Activated CD4-positive, alpha-beta memory T cell treated with anti-CD3 and anti-CD28 coated beads for 36 hours (primary cell): ENCODE results near the gene CASQ1. TPM values are rescaled to one million over a fixed set of nuclear protein-coding genes. Genes with fewer than 3 reads are reported as not detected.

Experiments
- CTCF ChIA-PET: fragments of 350-600 bp; sonication (Branson Sonifier 250); formaldehyde crosslinking; loops from one replicate; lab custom pipeline; 2021; ENCODE audit warnings: antibody characterized with exemption, inconsistent platforms; lab: Charles Lee
- POLR2A ChIA-PET: fragments of 350-600 bp; sonication (Branson Sonifier 250); formaldehyde crosslinking; loops from one replicate; lab custom pipeline; 2021; ENCODE audit warnings: antibody characterized with exemption; lab: Charles Lee
- DNase-seq: peaks from one replicate; pipeline ENCODE4 v3.0.0-alpha.2; 2020
- H3K27ac Mint-ChIP-seq: one replicate; pipeline ENCODE4 v1.8.0; 2021; ENCODE audit warnings: mixed read lengths
- H3K27me3 Mint-ChIP-seq: one replicate; pipeline ENCODE4 v1.8.0; 2021; ENCODE audit warnings: mixed read lengths
- H3K36me3 Mint-ChIP-seq: one replicate; pipeline ENCODE4 v1.8.0; 2021; ENCODE audit warnings: mixed read lengths
- H3K4me1 Mint-ChIP-seq: one replicate; pipeline ENCODE4 v1.8.0; 2021; ENCODE audit warnings: low read depth, mixed read lengths
- H3K4me3 Mint-ChIP-seq: one replicate; pipeline ENCODE4 v1.8.0; 2021; ENCODE audit warnings: mild to moderate bottlenecking, mixed read lengths
- H3K9me3 Mint-ChIP-seq: one replicate; pipeline ENCODE4 v1.8.0; 2021; ENCODE audit warnings: mixed read lengths
- intact Hi-C: fragments of 100-400 bp; cut with micrococcal nuclease; formaldehyde crosslinking; loops from one replicate; pipeline ENCODE4 v1.15.1; 2023
- total RNA-seq, 2 experiments: library from RNA; stranded (reverse); gene quantifications; one replicate each; pipeline ENCODE4 v1.2.3, GENCODE V29; 2021

Gene CASQ1
- total RNA-seq, 2 experiments from 2014 or later: not detected

DNA sequence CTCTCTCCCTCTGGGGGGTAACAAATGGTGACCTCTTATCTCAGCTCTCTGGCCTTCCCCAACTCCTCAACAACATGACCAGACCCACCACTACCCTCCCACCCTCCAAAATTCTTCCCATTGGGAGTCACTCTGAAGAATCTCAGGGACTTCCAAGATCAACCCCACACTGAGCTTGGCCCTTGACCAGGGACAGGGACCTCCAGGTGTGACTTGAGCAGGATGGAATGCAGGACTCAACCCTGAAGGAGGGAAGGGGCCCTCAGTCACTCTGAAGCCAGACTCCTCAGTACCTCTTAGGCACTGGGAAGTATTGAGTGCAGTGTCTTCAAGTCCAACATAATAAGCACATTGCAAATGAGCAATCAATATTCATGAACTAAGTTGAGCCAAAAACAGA is 1.9 kb downstream of the CASQ1 start:
- Mint-ChIP-seq H3K4me1 (no peaks in the 10 kb centered on the region), H3K27me3 (no peaks in the 10 kb centered on the region), H3K36me3 (no peaks in the 10 kb centered on the region), H3K27ac (no peak overlapping the region), H3K4me3 (no peak overlapping the region), H3K9me3 (no peaks in the 10 kb centered on the region)
- no peak for DNase-seq
- CTCF ChIA-PET: interaction anchor here (0.9 to 6.0 kb wide), 20 partner anchors 11 to 184 kb away, joined by 3 to 156 read pairs (median 5); no protein-coding TSS in a partner anchor
- POLR2A ChIA-PET: interaction anchor here (0.9 kb wide), 1 partner anchor 62 kb away, joined by 3 read pairs; no protein-coding TSS in a partner anchor
- intact Hi-C loops: loop anchor here (2.0 kb wide), 2 partner anchors 71 to 91 kb away; partner anchors contain the start of gene DCAF8

DNA sequence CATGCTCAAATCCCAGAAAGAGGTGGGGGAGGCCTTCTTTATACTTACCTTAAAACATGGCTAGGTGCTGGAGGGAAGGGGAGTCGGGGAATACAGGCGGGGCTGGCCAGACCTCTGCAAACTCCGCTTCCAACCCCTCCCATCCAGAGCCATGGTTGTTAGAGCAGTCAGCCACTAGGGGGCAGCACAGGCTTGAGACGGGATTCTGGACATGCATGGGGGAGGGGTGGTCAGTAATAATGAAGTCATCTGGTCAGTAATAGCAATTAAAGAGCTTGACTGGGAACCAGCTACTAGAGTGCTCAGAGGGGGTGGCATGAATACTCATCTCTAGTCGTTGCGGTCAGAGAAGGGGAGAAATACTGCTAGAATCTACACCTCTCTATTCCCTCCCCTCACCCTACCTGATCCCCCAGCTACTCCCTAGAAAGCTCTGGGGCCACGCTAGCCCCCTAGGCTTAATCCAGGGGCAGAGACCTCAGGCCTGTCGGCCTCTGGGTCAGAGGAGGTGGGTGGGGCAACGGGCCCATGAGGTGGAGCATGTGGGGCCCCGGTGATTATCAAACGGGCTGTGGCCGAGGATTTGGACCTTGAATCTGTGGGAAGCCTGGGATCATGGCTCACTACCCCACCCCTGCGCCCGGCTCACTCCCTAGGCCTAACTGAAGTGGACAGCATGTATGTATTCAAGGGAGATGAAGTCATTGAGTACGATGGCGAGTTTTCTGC is 2.9 kb downstream of the CASQ1 start:
- DNase-seq: peak; percentile 86
- intact Hi-C loops: loop anchor here (1.0 to 2.0 kb wide), 5 partner anchors 59 to 183 kb away; partner anchors contain the start of gene DCAF8
- no peaks in the 10 kb centered on the region for H3K36me3 Mint-ChIP-seq
- H3K4me1 Mint-ChIP-seq: no peaks in the 10 kb centered on the region
- H3K4me3 Mint-ChIP-seq: no peak overlapping the region
- no peaks in the 10 kb centered on the region for H3K27me3 Mint-ChIP-seq
- ChIA-PET POLR2A (interaction anchor here (0.7 to 1.1 kb wide), 2 partner anchors 50 to 98 kb away, joined by 3 read pairs; no protein-coding TSS in a partner anchor), CTCF (interaction anchor here (0.6 to 6.0 kb wide), 27 partner anchors 10 to 186 kb away, joined by 3 to 156 read pairs (median 4); partner anchors contain the start of gene PEX19)
- H3K27ac Mint-ChIP-seq: no peak overlapping the region
- no peaks in the 10 kb centered on the region for H3K9me3 Mint-ChIP-seq

- no peak overlapping the region for H3K4me3 Mint-ChIP-seq
- no peak overlapping the region for H3K27ac Mint-ChIP-seq
- intact Hi-C loops: loop anchor here (1.0 to 2.0 kb wide), 5 partner anchors 58 to 182 kb away; partner anchors contain the start of gene DCAF8
- H3K27me3 Mint-ChIP-seq: no peaks in the 10 kb centered on the region
- H3K4me1 Mint-ChIP-seq: no peaks in the 10 kb centered on the region
- H3K36me3 Mint-ChIP-seq: no peaks in the 10 kb centered on the region
- DNase-seq: no peak
- H3K9me3 Mint-ChIP-seq: no peaks in the 10 kb centered on the region
- ChIA-PET POLR2A (interaction anchor here (0.7 to 1.1 kb wide), 2 partner anchors 49 to 97 kb away, joined by 3 read pairs; no protein-coding TSS in a partner anchor), CTCF (interaction anchor here (0.6 to 6.0 kb wide), 27 partner anchors 9 to 185 kb away, joined by 3 to 156 read pairs (median 5); partner anchors contain the start of gene PEX19)
These were observed 3.7 kb downstream of the CASQ1 start for GRCh38 chr1:160193832-160194736.

GRCh38 chr1:160194737-160195059 is 4.3 kb downstream of the CASQ1 start:
- no peak for DNase-seq
- Mint-ChIP-seq H3K4me1 (no peaks in the 10 kb centered on the region), H3K9me3 (no peaks in the 10 kb centered on the region), H3K36me3 (no peaks in the 10 kb centered on the region), H3K27ac (no peak overlapping the region), H3K27me3 (no peaks in the 10 kb centered on the region), H3K4me3 (no peak overlapping the region)
- intact Hi-C loops: no loop called here
- ChIA-PET CTCF (interaction anchor here (1.0 to 1.7 kb wide), 3 partner anchors 57 to 182 kb away, joined by 3 to 20 read pairs (median 5); no protein-coding TSS in a partner anchor), POLR2A (no interaction called here)

DNA sequence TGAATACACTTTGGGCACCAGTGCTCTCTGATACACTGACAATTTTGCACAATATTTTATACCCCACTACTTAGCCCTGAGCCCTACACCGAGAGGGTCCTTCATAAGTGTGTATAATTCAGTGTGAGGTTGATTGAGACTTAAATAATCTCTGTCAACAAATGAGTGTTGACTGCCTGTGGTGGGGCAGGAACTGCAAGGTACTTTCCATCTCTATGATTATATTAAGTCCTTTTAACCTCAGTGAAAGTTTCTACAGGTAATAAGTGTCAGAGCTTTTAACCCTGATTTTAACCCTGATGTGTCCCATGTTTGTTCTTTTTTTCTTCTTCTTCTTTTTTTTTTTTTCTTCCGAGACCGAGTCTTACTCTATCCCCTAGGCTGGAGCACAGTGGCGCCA is 5.8 kb downstream of the CASQ1 start:
- ChIA-PET CTCF (interaction anchor here (0.7 to 10.5 kb wide), 5 partner anchors 24 to 96 kb away, joined by 3 to 70 read pairs (median 5); no protein-coding TSS in a partner anchor), POLR2A (no interaction called here)
- H3K27me3 Mint-ChIP-seq: no peaks in the 10 kb centered on the region
- H3K4me1 Mint-ChIP-seq: no peaks in the 10 kb centered on the region
- intact Hi-C loops: no loop called here
- H3K36me3 Mint-ChIP-seq: no peaks in the 10 kb centered on the region
- no peak overlapping the region for H3K27ac Mint-ChIP-seq
- no peak overlapping the region for H3K4me3 Mint-ChIP-seq
- no peaks in the 10 kb centered on the region for H3K9me3 Mint-ChIP-seq
- no peak for DNase-seq

GRCh38 chr1:160197231-160197630 is 6.9 kb downstream of the CASQ1 start:
- no peaks in the 10 kb centered on the region for H3K36me3 Mint-ChIP-seq
- H3K27me3 Mint-ChIP-seq: no peaks in the 10 kb centered on the region
- intact Hi-C loops: no loop called here
- no peak overlapping the region for H3K4me3 Mint-ChIP-seq
- no peaks in the 10 kb centered on the region for H3K4me1 Mint-ChIP-seq
- no peak overlapping the region for H3K27ac Mint-ChIP-seq
- no peak for DNase-seq
- POLR2A ChIA-PET: no interaction called here
- no peaks in the 10 kb centered on the region for H3K9me3 Mint-ChIP-seq
- CTCF ChIA-PET: interaction anchor here (10.5 kb wide), 1 partner anchor 94 kb away, joined by 70 read pairs; no protein-coding TSS in a partner anchor

DNA sequence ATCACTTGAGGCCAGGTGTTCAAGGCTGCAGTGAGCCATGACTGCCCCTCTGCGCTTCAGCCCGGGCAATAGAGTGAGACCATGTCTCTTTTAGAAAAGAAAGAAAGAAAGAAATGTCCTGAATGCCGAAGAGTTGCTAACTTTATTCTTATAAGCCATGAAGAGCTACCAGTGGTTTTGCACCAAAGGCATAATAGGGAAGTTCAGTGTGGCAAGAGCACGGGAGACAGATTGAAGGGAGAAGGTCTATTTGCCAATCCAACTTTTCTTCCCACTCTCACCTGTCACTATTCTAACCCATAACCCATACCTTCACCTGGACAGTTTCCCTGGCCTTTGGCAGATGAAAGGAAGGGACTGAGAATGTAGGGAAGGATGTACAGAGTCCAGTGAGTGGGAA is 10.4 kb downstream of the CASQ1 start:
- Mint-ChIP-seq H3K4me1 (peaks cover 11% of the 10 kb centered on the region), H3K36me3 (no peaks in the 10 kb centered on the region), H3K27me3 (no peaks in the 10 kb centered on the region), H3K9me3 (no peaks in the 10 kb centered on the region), H3K27ac (no peak overlapping the region), H3K4me3 (no peak overlapping the region)
- ChIA-PET CTCF (interaction anchor here (0.7 to 10.5 kb wide), 4 partner anchors 8 to 176 kb away, joined by 3 to 70 read pairs (median 29); no protein-coding TSS in a partner anchor), POLR2A (no interaction called here)
- intact Hi-C loops: no loop called here
- no peak for DNase-seq

DNA sequence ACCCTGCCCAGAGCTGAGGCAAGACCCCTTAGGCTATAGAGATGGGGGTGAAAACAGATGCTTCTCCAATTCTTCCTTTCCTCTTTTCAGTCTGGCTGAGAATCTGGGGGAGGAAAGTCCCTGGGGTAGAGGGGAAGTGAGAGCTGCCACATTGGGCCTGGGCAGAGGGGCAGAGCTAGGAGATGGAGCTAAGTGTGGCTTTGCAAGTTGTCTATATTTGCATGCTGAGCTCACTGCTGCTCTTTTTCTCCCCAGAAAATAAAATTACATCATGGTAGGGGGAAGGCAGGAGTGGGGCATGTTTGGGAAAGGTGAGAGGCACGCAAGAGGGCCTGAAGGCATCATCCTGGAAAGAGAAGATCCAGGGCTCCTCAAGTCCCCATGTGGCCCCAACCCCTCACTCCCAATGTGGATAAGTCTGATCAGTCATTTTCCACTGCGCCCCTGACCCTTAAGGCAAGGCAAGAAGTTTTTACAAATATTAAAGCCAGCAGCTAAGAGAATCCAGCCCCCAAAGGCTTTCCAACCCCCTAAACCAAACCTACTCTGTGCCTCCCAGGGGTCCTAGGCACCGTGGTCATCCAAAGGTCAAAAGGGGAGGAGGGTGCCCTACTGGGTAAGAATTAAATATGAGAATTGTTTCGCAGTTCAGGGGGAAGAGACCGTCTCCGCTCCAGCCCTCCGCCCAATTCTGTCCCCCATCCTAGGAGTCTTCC is 14.3 kb downstream of the CASQ1 start:
- Mint-ChIP-seq H3K4me3 (peak overlapping the region; percentile 87), H3K4me1 (peaks cover 47% of the 10 kb centered on the region), H3K9me3 (no peaks in the 10 kb centered on the region), H3K27me3 (no peaks in the 10 kb centered on the region), H3K27ac (peak overlapping the region; percentile 82), H3K36me3 (peaks cover 4% of the 10 kb centered on the region)
- POLR2A ChIA-PET: interaction anchor here (1.0 to 1.6 kb wide), 2 partner anchors 58 to 80 kb away, joined by 3 to 4 read pairs; partner anchors contain the start of gene PEX19
- CTCF ChIA-PET: interaction anchor here (0.7 to 10.5 kb wide), 4 partner anchors 12 to 87 kb away, joined by 3 to 70 read pairs (median 29); no protein-coding TSS in a partner anchor
- peak; percentile 33 for DNase-seq
- intact Hi-C loops: loop anchor here (5.0 kb wide), 1 partner anchor 107 kb away; the partner anchor contains the start of gene IGSF8

DNA sequence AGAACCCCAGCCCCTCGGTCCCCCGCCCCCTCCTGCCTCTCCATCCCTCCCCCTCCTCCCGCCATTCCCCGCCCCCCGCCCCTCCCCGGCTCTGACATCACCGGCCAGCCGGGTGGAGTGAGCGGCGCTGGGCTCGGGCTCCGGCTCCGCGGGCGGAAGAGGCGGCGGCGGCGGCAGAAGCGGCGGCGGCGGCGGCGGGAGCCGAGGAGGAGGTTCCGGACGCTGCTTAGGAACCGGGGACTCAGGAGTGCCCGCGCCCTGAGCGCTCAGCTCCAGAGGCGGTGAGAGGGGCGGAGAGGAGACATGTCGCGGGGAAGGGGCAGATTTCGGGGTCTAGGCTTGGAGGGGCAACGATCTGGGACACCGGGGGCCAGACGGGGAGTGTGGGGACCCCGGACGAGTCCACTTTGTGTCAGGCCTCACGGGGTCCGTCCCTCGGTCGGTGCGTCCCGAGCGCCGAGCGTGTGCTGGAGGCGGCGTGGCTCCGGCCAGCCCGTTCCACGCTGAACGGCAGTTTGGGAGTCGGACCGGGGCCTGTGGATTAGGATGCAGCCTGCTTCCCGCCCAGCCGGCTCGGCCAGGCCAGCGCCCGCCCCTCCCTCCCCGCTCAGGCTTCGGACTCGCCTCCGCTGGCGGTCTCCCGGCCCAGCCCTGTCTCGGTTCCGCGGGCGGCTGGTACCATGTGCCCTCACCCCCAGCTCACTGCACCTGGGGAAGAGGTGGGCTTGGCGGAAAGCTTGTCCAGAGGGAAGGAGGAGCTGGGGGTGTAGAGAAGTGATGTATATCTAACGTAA is 15.1 kb downstream of the CASQ1 start, which contains the start of gene PEA15:
PEA15 (plus strand) TSS at position 143 of the 794 bp plus-strand sequence. CDS start 6,161 bp downstream, outside the sequence.
- intact Hi-C loops: loop anchor here (2.0 to 5.0 kb wide), 3 partner anchors 57 to 137 kb away; partner anchors contain the start of genes COPA, DCAF8, IGSF8 and NCSTN
- ChIA-PET POLR2A (interaction anchor here (1.1 to 1.4 kb wide), 2 partner anchors 80 to 107 kb away, joined by 3 to 4 read pairs; partner anchors contain the start of genes IGSF8 and PEX19), CTCF (interaction anchor here (1.0 to 10.5 kb wide), 6 partner anchors 13 to 104 kb away, joined by 3 to 70 read pairs (median 16); no protein-coding TSS in a partner anchor)
- Mint-ChIP-seq H3K36me3 (peaks cover 10% of the 10 kb centered on the region), H3K27me3 (no peaks in the 10 kb centered on the region), H3K4me3 (peak within 1 kb of the TSS; percentile 87), H3K27ac (peak within 1 kb of the TSS; percentile 82), H3K9me3 (no peaks in the 10 kb centered on the region), H3K4me1 (peaks cover 54% of the 10 kb centered on the region)
- peak; percentile 80 for DNase-seq

DNA sequence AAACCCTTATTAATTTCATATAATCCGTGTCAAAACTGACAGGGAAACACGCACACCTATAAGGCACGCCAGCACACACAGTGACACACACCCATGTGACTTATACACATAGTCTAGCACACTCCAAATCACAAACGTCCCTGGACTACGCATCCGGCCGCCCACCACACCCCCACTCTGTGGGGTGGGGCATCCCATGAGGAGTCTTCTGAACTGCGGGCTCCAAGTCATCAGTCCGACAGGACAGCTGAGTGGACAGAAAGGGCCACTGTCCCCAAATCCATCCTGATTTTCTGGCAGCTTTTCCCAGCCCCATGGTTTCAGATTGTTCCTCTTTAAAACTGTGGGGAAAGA is 15.6 kb downstream of the CASQ1 start:
- ChIA-PET POLR2A (interaction anchor here (1.1 to 1.4 kb wide), 2 partner anchors 79 to 108 kb away, joined by 3 to 4 read pairs; partner anchors contain the start of genes IGSF8 and PEX19), CTCF (interaction anchor here (0.8 to 10.5 kb wide), 5 partner anchors 13 to 120 kb away, joined by 3 to 70 read pairs (median 8); no protein-coding TSS in a partner anchor)
- H3K4me3 Mint-ChIP-seq: peak overlapping the region; percentile 87
- no peaks in the 10 kb centered on the region for H3K27me3 Mint-ChIP-seq
- peaks cover 56% of the 10 kb centered on the region for H3K4me1 Mint-ChIP-seq
- H3K9me3 Mint-ChIP-seq: no peaks in the 10 kb centered on the region
- DNase-seq: peak; percentile 76
- peak overlapping the region; percentile 82 for H3K27ac Mint-ChIP-seq
- H3K36me3 Mint-ChIP-seq: peaks cover 12% of the 10 kb centered on the region
- intact Hi-C loops: loop anchor here (2.0 to 5.0 kb wide), 3 partner anchors 57 to 137 kb away; partner anchors contain the start of genes COPA, DCAF8, IGSF8 and NCSTN
